HEK293 (cell line): ENCODE results near the gene KCNT1.

Experiments used
- CTCF ChIA-PET: fragments of 350-600 bp; formaldehyde crosslinking; extraction: SDS; loops from one replicate; lab custom pipeline; 2021; ENCODE audit warnings: antibody characterized with exemption; lab: Yijun Ruan, JAX
- POLR2A ChIA-PET: fragments of 300-600 bp; formaldehyde crosslinking; extraction: SDS; loops from one replicate; lab custom pipeline; 2020; ENCODE audit warnings: antibody characterized with exemption, inconsistent platforms; lab: Yijun Ruan, JAX
- H3K27ac ChIP-seq: fragments of 200-500 bp; sonication (Bioruptor generic); 2 replicates; pipeline ENCODE4 v1.5.1; 2014; ENCODE audit warnings: low read depth, low read length, control low read depth, inconsistent platforms; ENCODE audit errors: extremely low read depth
- H3K36me3 ChIP-seq, 2 experiments: fragments of 200-500 bp in 1 of 2; sonication (Bioruptor generic) in 1 of 2; 1 replicate in 1 of 2; 2 replicates in 1 of 2; pipeline ENCODE4 v1.5.1; 2014 to 2017; ENCODE audit warnings: inconsistent platforms in 2 of 2, low read length in 2 of 2; ENCODE audit not compliant: control insufficient read depth in 2 of 2, insufficient read depth in 1 of 2
- H3K4me1 ChIP-seq: fragments of 200-500 bp; sonication (Bioruptor generic); 2 replicates; pipeline ENCODE4 v1.5.1; 2014; ENCODE audit warnings: mild to moderate bottlenecking, low read length, inconsistent platforms; ENCODE audit not compliant: control insufficient read depth, insufficient read depth
- H3K4me3 ChIP-seq: 2 replicates; pipeline ENCODE4 v1.5.1; 2011; ENCODE audit warnings: low read depth, mild to moderate bottlenecking, control low read depth, low read length, moderate library complexity
- H3K9me3 ChIP-seq: fragments of 200-500 bp; sonication (Bioruptor generic); 2 replicates; pipeline ENCODE4 v1.5.1; 2014; ENCODE audit warnings: low read depth, low read length, inconsistent platforms; ENCODE audit not compliant: control insufficient read depth, insufficient read depth
- BCL11B ChIP-seq: fragments of 450-650 bp; formaldehyde crosslinking; IDR thresholded peaks from 2 replicates; pipeline ENCODE4 v1.5.1; 2016; ENCODE audit warnings: low read depth, missing biosample characterization, missing genetic modification characterization
- HOXD13 ChIP-seq: sonication (generic); formaldehyde crosslinking; IDR thresholded peaks from 2 replicates; pipeline ENCODE4 v1.8.0; 2022; ENCODE audit warnings: missing genetic modification reagents, borderline replicate concordance
- KLF10 ChIP-seq: fragments of 450-650 bp; IDR thresholded peaks from 2 replicates; pipeline ENCODE4 v1.5.1; 2018; ENCODE audit warnings: missing biosample characterization, mild to moderate bottlenecking, missing genetic modification characterization
- OVOL3 ChIP-seq: fragments of 450-650 bp; formaldehyde crosslinking; IDR thresholded peaks from 2 replicates; pipeline ENCODE4 v1.5.1; 2016; ENCODE audit warnings: missing biosample characterization, missing genetic modification characterization
- PATZ1 ChIP-seq: fragments of 450-650 bp; formaldehyde crosslinking; IDR thresholded peaks from 2 replicates; pipeline ENCODE4 v1.5.1; 2016; ENCODE audit warnings: missing biosample characterization, missing genetic modification characterization
- PRDM1 ChIP-seq: fragments of 450-650 bp; formaldehyde crosslinking; IDR thresholded peaks from 2 replicates; pipeline ENCODE4; 2016; ENCODE audit warnings: missing biosample characterization, missing genetic modification characterization
- TSHZ1 ChIP-seq: fragments of 450-650 bp; formaldehyde crosslinking; IDR thresholded peaks from 2 replicates; pipeline ENCODE4 v1.5.1; 2016; ENCODE audit warnings: missing biosample characterization, missing genetic modification characterization, borderline replicate concordance
- ZBTB1 ChIP-seq: fragments of 450-650 bp; formaldehyde crosslinking; IDR thresholded peaks from 2 replicates; pipeline ENCODE4 v1.5.1; 2016; ENCODE audit warnings: missing biosample characterization, missing genetic modification characterization
- ZBTB49 ChIP-seq: fragments of 450-650 bp; formaldehyde crosslinking; IDR thresholded peaks from 2 replicates; pipeline ENCODE4 v1.5.1; 2016; ENCODE audit warnings: missing biosample characterization, missing genetic modification characterization, low read depth
- ZBTB7A ChIP-seq: fragments of 450-650 bp; formaldehyde crosslinking; IDR thresholded peaks from 2 replicates; pipeline ENCODE4 v1.5.1; 2016; ENCODE audit warnings: low read depth, missing biosample characterization, missing genetic modification characterization
- ZFP3 ChIP-seq: fragments of 450-650 bp; formaldehyde crosslinking; IDR thresholded peaks from 2 replicates; pipeline ENCODE4 v1.5.1; 2016; ENCODE audit warnings: low read depth, missing biosample characterization, missing genetic modification characterization
- ZNF302 ChIP-seq: fragments of 450-650 bp; formaldehyde crosslinking; IDR thresholded peaks from 2 replicates; pipeline ENCODE4 v1.5.1; 2016; ENCODE audit warnings: missing biosample characterization, missing genetic modification characterization, low read depth
- ZNF626 ChIP-seq: fragments of 450-650 bp; sonication (Bioruptor Pico); formaldehyde crosslinking; IDR thresholded peaks from 2 replicates; pipeline ENCODE4 v1.5.1; 2018; ENCODE audit warnings: missing biosample characterization, missing genetic modification characterization, inconsistent platforms
- ZNF664 ChIP-seq: fragments of 450-650 bp; formaldehyde crosslinking; IDR thresholded peaks from 2 replicates; pipeline ENCODE4 v1.5.1; 2016; ENCODE audit warnings: missing biosample characterization, missing genetic modification characterization
- TF ChIP-seq, protein P1 (sequence below): fragments of 450-650 bp; formaldehyde crosslinking; IDR thresholded peaks from 2 replicates; pipeline ENCODE4 v1.5.1; 2016; ENCODE audit warnings: missing biosample characterization, missing genetic modification characterization
- TF ChIP-seq, protein P2 (sequence below): fragments of 450-650 bp; formaldehyde crosslinking; IDR thresholded peaks from 2 replicates; pipeline ENCODE4 v1.5.1; 2016; ENCODE audit warnings: missing biosample characterization, missing genetic modification characterization, low read depth
- TF ChIP-seq, protein P3 (sequence below): fragments of 450-650 bp; formaldehyde crosslinking; IDR thresholded peaks from 2 replicates; pipeline ENCODE4 v1.5.0; 2017; ENCODE audit warnings: missing biosample characterization, missing genetic modification characterization, borderline replicate concordance
- TF ChIP-seq, protein P4 (sequence below): fragments of 450-650 bp; formaldehyde crosslinking; IDR thresholded peaks from 2 replicates; pipeline ENCODE4 v1.5.1; 2016; ENCODE audit warnings: missing biosample characterization, missing genetic modification characterization

The KCNT1 gene

GRCh38 chr9:135677641-135678168, 24.3 kb upstream of the KCNT1 start:
- Histone ChIP-seq H3K4me1 (no peaks in the 10 kb centered on the region), H3K9me3 (no peaks in the 10 kb centered on the region), H3K36me3 (no peaks in the 10 kb centered on the region), H3K27ac (no peak overlapping the region)
- ChIA-PET POLR2A (no interaction called here), CTCF (interaction anchor here (1.3 kb wide), 1 partner anchor 25 kb away, joined by 4 read pairs; no protein-coding TSS in a partner anchor)
- TF ChIP-seq BCL11B (no peak), ZFP3 (tag by site-specific recombination) (no peak), PRDM1 (tag by site-specific recombination) (no peak), ZBTB1 (tag by site-specific recombination) (no peak)
- TF ChIP-seq, protein P1, sequence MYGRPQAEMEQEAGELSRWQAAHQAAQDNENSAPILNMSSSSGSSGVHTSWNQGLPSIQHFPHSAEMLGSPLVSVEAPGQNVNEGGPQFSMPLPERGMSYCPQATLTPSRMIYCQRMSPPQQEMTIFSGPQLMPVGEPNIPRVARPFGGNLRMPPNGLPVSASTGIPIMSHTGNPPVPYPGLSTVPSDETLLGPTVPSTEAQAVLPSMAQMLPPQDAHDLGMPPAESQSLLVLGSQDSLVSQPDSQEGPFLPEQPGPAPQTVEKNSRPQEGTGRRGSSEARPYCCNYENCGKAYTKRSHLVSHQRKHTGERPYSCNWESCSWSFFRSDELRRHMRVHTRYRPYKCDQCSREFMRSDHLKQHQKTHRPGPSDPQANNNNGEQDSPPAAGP (tag by site-specific recombination), result no peak
- TF ChIP-seq, protein P2, sequence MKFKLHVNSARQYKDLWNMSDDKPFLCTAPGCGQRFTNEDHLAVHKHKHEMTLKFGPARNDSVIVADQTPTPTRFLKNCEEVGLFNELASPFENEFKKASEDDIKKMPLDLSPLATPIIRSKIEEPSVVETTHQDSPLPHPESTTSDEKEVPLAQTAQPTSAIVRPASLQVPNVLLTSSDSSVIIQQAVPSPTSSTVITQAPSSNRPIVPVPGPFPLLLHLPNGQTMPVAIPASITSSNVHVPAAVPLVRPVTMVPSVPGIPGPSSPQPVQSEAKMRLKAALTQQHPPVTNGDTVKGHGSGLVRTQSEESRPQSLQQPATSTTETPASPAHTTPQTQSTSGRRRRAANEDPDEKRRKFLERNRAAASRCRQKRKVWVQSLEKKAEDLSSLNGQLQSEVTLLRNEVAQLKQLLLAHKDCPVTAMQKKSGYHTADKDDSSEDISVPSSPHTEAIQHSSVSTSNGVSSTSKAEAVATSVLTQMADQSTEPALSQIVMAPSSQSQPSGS, result 0 out of 2 replicates have a peak, but pooled peaks have one; percentile 18
- TF ChIP-seq, all 188 proteins: peak for 1
- no peak overlapping the region for H3K4me3 ChIP-seq

DNA sequence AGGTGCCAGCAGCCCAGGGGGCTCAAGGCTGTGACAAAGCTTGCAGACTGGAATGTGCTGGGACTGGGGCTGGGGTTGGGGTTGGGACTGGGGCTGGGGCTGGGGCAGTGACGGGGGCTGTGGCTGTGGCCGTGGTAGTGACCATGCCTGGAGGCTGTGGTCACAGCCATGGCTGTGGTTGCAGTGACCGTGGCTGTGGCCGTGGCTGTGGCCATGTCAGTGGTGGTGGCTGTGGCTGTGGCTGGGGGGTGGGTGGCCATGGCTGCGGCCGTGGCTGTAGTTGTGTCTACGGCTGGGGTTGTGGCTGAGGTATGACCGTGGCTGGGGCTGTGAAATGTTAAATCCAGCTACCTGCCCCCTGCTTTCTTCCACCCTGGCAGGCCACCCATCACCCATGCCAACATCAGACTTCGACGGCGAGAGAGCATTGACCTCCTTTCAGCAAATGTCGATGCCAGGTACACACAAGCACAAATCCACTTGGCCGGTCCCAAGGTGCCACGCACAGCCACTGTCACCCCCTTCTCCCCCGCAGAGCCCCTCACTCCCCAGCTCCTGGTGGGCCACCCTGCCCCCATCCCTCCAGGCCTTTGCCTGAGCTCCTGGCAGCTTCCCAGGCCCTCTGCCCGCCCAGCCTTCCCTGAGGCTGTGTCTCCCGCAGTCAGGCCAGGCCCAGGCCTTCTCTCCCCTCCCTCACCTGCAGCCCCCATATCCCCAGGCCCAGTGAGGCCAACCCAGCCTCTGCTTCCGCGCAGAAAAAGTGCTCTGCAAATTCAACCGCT, 23.6 kb upstream of the KCNT1 start:
- Histone ChIP-seq H3K36me3 (no peaks in the 10 kb centered on the region), H3K27ac (no peak overlapping the region), H3K4me1 (no peaks in the 10 kb centered on the region), H3K9me3 (no peaks in the 10 kb centered on the region), H3K4me3 (no peak overlapping the region)
- CTCF ChIA-PET, result interaction anchor here (1.3 kb wide), 1 partner anchor 24 kb away, joined by 4 read pairs; no protein-coding TSS in a partner anchor
- POLR2A ChIA-PET, result no interaction called here
- TF ChIP-seq KLF10 (tag by site-specific recombination), result no peak
- no peak for TF ChIP-seq PATZ1
- no peak for TF ChIP-seq ZBTB7A (tag by site-specific recombination)
- no peak for TF ChIP-seq ZNF626 (tag by site-specific recombination)
- TF ChIP-seq, protein P3, sequence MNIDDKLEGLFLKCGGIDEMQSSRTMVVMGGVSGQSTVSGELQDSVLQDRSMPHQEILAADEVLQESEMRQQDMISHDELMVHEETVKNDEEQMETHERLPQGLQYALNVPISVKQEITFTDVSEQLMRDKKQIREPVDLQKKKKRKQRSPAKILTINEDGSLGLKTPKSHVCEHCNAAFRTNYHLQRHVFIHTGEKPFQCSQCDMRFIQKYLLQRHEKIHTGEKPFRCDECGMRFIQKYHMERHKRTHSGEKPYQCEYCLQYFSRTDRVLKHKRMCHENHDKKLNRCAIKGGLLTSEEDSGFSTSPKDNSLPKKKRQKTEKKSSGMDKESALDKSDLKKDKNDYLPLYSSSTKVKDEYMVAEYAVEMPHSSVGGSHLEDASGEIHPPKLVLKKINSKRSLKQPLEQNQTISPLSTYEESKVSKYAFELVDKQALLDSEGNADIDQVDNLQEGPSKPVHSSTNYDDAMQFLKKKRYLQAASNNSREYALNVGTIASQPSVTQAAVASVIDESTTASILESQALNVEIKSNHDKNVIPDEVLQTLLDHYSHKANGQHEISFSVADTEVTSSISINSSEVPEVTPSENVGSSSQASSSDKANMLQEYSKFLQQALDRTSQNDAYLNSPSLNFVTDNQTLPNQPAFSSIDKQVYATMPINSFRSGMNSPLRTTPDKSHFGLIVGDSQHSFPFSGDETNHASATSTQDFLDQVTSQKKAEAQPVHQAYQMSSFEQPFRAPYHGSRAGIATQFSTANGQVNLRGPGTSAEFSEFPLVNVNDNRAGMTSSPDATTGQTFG (tag by site-specific recombination), result no peak
- no peak for TF ChIP-seq ZBTB49 (tag by site-specific recombination)
- TF ChIP-seq HOXD13, result no peak
- TF ChIP-seq TSHZ1 (tag by site-specific recombination), result no peak
- TF ChIP-seq ZNF302 (tag by site-specific recombination), result no peak
- TF ChIP-seq OVOL3 (tag by site-specific recombination), result no peak
- TF ChIP-seq, protein P4, sequence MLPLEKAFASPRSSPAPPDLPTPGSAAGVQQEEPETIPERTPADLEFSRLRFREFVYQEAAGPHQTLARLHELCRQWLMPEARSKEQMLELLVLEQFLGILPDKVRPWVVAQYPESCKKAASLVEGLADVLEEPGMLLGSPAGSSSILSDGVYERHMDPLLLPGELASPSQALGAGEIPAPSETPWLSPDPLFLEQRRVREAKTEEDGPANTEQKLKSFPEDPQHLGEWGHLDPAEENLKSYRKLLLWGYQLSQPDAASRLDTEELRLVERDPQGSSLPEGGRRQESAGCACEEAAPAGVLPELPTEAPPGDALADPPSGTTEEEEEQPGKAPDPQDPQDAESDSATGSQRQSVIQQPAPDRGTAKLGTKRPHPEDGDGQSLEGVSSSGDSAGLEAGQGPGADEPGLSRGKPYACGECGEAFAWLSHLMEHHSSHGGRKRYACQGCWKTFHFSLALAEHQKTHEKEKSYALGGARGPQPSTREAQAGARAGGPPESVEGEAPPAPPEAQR (tag by site-specific recombination), result no peak
- no peak for TF ChIP-seq ZNF664 (tag by site-specific recombination)
